Left lung (tissue), 10 donors: ENCODE measurements around the gene PPP2R2D. TPM values are rescaled to one million over a fixed set of nuclear protein-coding genes. Genes with fewer than 3 reads are reported as not detected.

Experiments used
- ATAC-seq: fragments of 200-7000 bp; cut with Tn5 transposase; one replicate; pipeline ENCODE4 v1.9.1; 2020; ENCODE audit warnings: moderate library complexity
- DNase-seq, 4 donors: peaks; one replicate each; pipeline ENCODE4 v3.0.0-alpha.2; 2013 to 2020
- H3K27ac ChIP-seq, 2 donors: fragments of 200-600 bp; sonication (generic) in 1 of 2; one replicate each; pipeline versions ENCODE4 v1.5.0 to v1.8.0; 2020 to 2021
- H3K27me3 ChIP-seq, 2 donors: fragments of 200-600 bp; sonication (generic) in 1 of 2; one replicate each; pipeline versions ENCODE4 v1.5.0 to v1.8.0; 2020 to 2021
- H3K36me3 ChIP-seq, 2 donors: fragments of 200-600 bp; sonication (generic) in 1 of 2; one replicate each; pipeline versions ENCODE4 v1.5.0 to v1.8.0; 2020 to 2021
- H3K4me1 ChIP-seq, 2 donors: fragments of 200-600 bp; one replicate each; pipeline ENCODE4 v1.8.0; 2021
- H3K4me3 ChIP-seq, 2 donors: fragments of 200-600 bp; sonication (generic) in 1 of 2; one replicate each; pipeline versions ENCODE4 v1.5.0 to v1.8.0; 2020 to 2021; ENCODE audit warnings: mild to moderate bottlenecking in 1 of 2
- H3K9me3 ChIP-seq, 2 donors: fragments of 200-600 bp; sonication (generic) in 1 of 2; one replicate each; pipeline versions ENCODE4 v1.5.0 to v1.8.0; 2020 to 2021
- CTCF ChIP-seq, 2 donors: fragments of 200-600 bp; sonication (generic) in 1 of 2; IDR thresholded peaks; one replicate each; pipeline versions ENCODE4 v1.5.0 to v1.8.0; 2021; ENCODE audit warnings: antibody characterized with exemption in 2 of 2
- intact Hi-C, 2 donors: fragments of 100-400 bp; cut with DNase I; formaldehyde crosslinking; loops; one replicate each; pipeline versions ENCODE4 v1.11.2 to v1.14.2; 2022
- polyA plus RNA-seq, 6 donors: library from polyadenylated mRNA; unstranded; fragments of 120-200 nt; gene quantifications; one replicate each; pipeline ENCODE4 v1.2.1, GENCODE V29; 2013; ENCODE audit not compliant: insufficient read length in 6 of 6
- total RNA-seq, 2 donors: library from RNA; stranded (reverse); fragmentation: NEBNext Ultra II Directional; extraction: Animal tissue kit (Norgen Biotek cat#: 25700); gene quantifications; one replicate each; pipeline ENCODE4 v1.2.1, GENCODE V29; 2021
- donor health status: DM: no; HTN: yes; CAD: no.
- donor health status: DM: no; HTN: no; CAD: no.

The PPP2R2D gene
- total and polyA plus RNA-seq, 8 donors: 22.7 to 42.4 (median 35.8) TPM

GRCh38 chr10:131934769-131935168 lies 34.0 kb downstream of the PPP2R2D start:
- Histone ChIP-seq H3K9me3 (no peaks in the 10 kb centered on the region), H3K4me1 (peaks cover 0 to 13% of the 10 kb centered on the region in 2 donors), H3K27me3 (no peaks in the 10 kb centered on the region), H3K4me3 (no peak overlapping the region), H3K27ac (no peak overlapping the region), H3K36me3 (peaks cover 0 to 46% of the 10 kb centered on the region in 2 donors)
- ATAC-seq (no peak), DNase-seq (no peak)
- no peak for TF ChIP-seq CTCF (IDR thresholded peaks at IDR 0.05)
- intact Hi-C loops: no loop called here

- Histone ChIP-seq H3K27ac (no peak overlapping the region), H3K4me3 (no peak overlapping the region), H3K4me1 (peaks cover 0 to 11% of the 10 kb centered on the region in 2 donors), H3K9me3 (no peaks in the 10 kb centered on the region), H3K27me3 (no peaks in the 10 kb centered on the region), H3K36me3 (peaks cover 0 to 48% of the 10 kb centered on the region in 2 donors)
- no peak for TF ChIP-seq CTCF (IDR thresholded peaks at IDR 0.05)
- no peak for ATAC-seq
- no peak for DNase-seq
- intact Hi-C loops: no loop called here
Measured at GRCh38 chr10:131935260-131935659, 34.5 kb downstream of the PPP2R2D start.

GRCh38 chr10:131936294-131936693 lies 35.5 kb downstream of the PPP2R2D start:
- H3K36me3 ChIP-seq: peaks cover 0 to 58% of the 10 kb centered on the region in 2 donors
- ATAC-seq (no peak), DNase-seq (no peak)
- H3K4me3 ChIP-seq: no peak overlapping the region
- no peak for TF ChIP-seq CTCF (IDR thresholded peaks at IDR 0.05)
- intact Hi-C loops: no loop called here
- peaks cover 0 to 3% of the 10 kb centered on the region in 2 donors for H3K4me1 ChIP-seq
- H3K9me3 ChIP-seq: no peaks in the 10 kb centered on the region
- no peak overlapping the region for H3K27ac ChIP-seq
- H3K27me3 ChIP-seq: no peaks in the 10 kb centered on the region

- Histone ChIP-seq H3K9me3 (no peaks in the 10 kb centered on the region), H3K4me3 (no peak overlapping the region), H3K4me1 (peaks cover 0 to 3% of the 10 kb centered on the region in 2 donors), H3K27ac (no peak overlapping the region), H3K36me3 (peaks cover 0 to 63% of the 10 kb centered on the region in 2 donors), H3K27me3 (no peaks in the 10 kb centered on the region)
- no peak for TF ChIP-seq CTCF (IDR thresholded peaks at IDR 0.05)
- DNase-seq: no peak
- intact Hi-C loops: no loop called here
- no peak for ATAC-seq
Measured at GRCh38 chr10:131936736-131937135, 35.9 kb downstream of the PPP2R2D start.

- no peak overlapping the region for H3K27ac ChIP-seq
- no peak for ATAC-seq
- H3K36me3 ChIP-seq: peaks cover 0 to 74% of the 10 kb centered on the region in 2 donors
- H3K27me3 ChIP-seq: no peaks in the 10 kb centered on the region
- intact Hi-C loops: no loop called here
- no peak overlapping the region for H3K4me3 ChIP-seq
- no peaks in the 10 kb centered on the region for H3K9me3 ChIP-seq
- peaks cover 0 to 3% of the 10 kb centered on the region in 2 donors for H3K4me1 ChIP-seq
- TF ChIP-seq CTCF (IDR thresholded peaks at IDR 0.05): no peak
- DNase-seq: no peak
Measured at GRCh38 chr10:131937836-131938235, 37.0 kb downstream of the PPP2R2D start.
